Epithelial cell of esophagus (primary cell): ENCODE measurements around the gene HTRA2.
A peak's percentile ranks its signal among the peaks of the same experiment; 100 is the strongest.

Source experiments
- DNase-seq: peaks from one replicate; pipeline ENCODE4 v3.0.0; 2010; ENCODE audit warnings: low read depth
- H3K4me3 ChIP-seq: 2 replicates; pipeline ENCODE4 v1.5.1; 2011; ENCODE audit warnings: mild to moderate bottlenecking, low read length, control low read depth
- CTCF ChIP-seq: IDR thresholded peaks from 2 replicates; pipeline ENCODE4 v1.5.1; 2011; ENCODE audit warnings: low read depth, mild to moderate bottlenecking, low read length, control low read depth, inconsistent platforms; ENCODE audit not compliant: insufficient read depth; ENCODE audit errors: missing control alignments

HTRA2 gene

GRCh38 chr2:74536166-74536950 lies 6.6 kb downstream of the HTRA2 start:
- TF ChIP-seq CTCF, result no peak
- H3K4me3 ChIP-seq, result no peak overlapping the region
- no peak for DNase-seq

DNA sequence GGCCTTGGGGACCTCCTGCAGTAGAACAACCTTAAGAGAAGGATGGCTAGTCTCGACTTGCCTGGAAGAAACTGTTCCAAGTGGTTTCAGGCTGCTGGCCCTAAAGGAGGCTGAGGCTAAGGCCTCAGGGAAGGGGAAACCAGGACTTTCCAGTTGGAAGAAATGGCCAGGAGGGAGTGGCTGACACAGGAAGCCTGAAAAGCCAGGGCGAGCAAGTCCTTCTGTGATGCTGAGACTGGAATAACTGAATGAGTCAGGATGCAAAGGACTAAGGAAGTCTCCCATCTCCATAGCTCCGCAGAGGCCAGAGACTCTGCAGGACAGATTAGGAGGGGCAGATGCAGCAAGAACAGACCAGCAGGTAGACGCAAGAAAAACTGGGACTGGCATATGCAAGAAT lies 7.4 kb downstream of the HTRA2 start:
- no peak for TF ChIP-seq CTCF
- peak; percentile 76 for DNase-seq
- no peak overlapping the region for H3K4me3 ChIP-seq

- DNase-seq, result no peak
- H3K4me3 ChIP-seq, result no peak overlapping the region
- no peak for TF ChIP-seq CTCF
Observed at GRCh38 chr2:74538881-74539339, 9.2 kb downstream of the HTRA2 start.

GRCh38 chr2:74540291-74540690 lies 10.6 kb downstream of the HTRA2 start:
- DNase-seq, result no peak
- TF ChIP-seq CTCF, result no peak

GRCh38 chr2:74542978-74543377 lies 13.2 kb downstream of the HTRA2 start:
- TF ChIP-seq CTCF, result no peak
- H3K4me3 ChIP-seq, result no peak overlapping the region
- no peak for DNase-seq

More at GRCh38 chr2:74540291-74540690, 10.6 kb downstream of the HTRA2 start:
- H3K4me3 ChIP-seq, result no peak overlapping the region

DNA sequence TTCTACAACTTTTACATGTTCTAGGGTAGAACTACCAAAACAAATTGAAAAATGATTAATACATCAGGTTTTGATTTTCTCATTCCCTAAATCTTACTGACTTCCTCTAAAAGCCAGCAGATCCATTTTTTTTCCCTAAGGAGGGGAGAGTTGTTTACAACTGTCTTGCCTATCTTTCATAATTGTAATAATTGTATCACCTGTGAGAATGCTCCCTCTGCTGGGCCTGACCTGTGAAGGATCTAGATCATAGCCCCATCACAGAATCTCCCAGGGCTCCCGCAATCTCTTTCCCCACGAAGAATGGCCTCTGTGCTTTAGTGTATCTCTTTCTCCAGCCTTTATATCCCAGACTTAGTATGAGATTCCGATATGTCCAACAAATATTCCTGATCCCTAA lies 14.9 kb downstream of the HTRA2 start:
- peak; percentile 46 for DNase-seq
- peak; percentile 55 for TF ChIP-seq CTCF
- H3K4me3 ChIP-seq, result no peak overlapping the region

DNA sequence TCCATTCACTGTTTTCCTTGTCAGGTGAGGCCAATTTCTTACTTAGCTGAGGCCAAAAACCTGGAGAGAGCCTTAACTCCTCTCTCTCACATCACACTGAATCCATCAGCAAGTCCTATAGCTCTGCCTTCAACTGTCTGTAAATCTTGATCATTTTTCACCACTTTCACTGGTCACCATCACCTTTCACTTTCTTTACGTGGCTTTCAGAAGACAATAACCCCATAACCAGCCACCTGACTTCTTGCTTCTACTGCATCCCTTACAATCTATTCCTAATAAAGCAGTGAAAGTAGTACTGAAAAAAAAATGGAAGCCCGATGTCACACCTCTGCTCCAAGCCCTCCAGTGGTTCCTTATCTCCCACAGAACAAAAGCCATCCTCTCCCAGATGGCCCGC lies 16.3 kb downstream of the HTRA2 start:
- H3K4me3 ChIP-seq, result no peak overlapping the region
- DNase-seq, result no peak
- no peak for TF ChIP-seq CTCF
